GM18502 (cell line): ENCODE data around the gene RNF183.
"Not testable (repeated sequence)": the region's sequence is repeated elsewhere in the genome, so short reads cannot be mapped to it uniquely, and the experiment has no call there.

Source experiments
- ATAC-seq: cut with Tn5 transposase; IDR thresholded peaks from one replicate; pipeline ENCODE4 v1.9.1; 2021; ENCODE audit warnings: mild to moderate bottlenecking; ENCODE audit not compliant: unreplicated experiment, poor library complexity

RNF183 gene

DNA sequence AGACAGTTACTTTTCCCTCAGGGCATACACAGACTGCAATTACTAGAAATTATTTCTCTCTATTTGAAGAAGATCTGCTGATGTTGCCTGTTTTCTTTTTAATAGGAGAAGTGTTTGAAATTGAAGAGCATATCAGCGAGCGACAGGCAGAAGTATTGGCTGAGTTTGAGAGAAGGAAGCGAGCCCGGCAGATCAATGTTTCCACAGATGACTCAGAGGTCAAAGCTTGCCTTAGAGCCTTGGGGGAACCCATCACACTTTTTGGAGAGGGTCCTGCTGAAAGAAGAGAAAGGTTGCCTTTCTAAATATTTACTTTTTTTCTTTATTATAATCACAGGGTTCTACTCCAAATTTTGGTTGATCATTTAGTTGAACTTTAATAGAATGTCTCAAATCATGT, 24.3 kb downstream of the RNF183 start:
- no peak for ATAC-seq

DNA sequence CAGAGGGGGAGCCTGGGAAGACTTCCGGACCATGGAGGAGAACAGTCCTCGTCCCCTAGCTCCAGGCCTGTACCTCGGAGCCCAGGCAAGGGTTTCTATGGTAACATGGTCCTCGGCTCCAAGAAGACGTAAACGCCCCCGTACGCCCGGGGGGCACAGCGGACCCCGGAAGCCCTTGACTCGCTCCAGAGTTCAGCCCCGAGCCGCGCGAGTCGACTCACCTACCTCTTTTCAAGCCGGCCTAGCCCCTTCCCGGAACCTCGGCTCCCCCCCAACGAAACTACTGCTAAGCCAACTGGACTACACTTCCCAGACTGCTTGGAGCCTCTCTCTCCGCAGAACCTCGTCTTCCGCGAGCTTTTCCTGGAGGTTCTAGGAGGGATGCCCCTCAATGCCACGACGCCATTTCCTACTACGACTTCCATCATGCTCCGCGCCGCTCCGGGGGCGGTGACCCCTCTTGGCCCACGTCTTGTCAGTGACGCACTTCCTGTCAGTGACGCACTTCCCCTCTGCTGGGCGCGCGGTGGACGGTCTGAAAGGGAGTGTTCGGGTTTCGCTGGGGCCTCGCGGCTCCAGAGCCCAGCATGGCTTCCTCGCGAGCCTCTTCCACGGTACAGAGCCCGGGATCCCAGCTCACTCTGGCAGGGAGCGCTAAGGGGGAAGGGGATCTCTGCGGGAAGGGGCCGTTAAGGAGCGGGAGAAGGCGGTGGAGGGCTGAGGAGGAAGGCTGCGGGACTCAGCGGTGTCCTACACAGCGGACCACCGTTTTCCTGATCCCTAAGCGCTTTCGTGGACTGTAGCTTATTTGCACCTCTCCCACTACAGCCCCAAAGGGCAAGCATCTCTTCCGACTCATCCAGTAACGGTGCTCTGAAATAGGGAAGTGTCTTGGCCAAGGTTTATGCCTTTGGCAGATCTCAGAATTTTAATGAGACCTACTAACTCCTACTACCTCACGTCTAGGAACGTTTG, 27.7 kb downstream of the RNF183 start, which contains the start of the genes CDC26 and PRPF4:
Gene CDC26, minus strand, starts transcription at position 416 of the 975 bp plus-strand sequence. CDS start 3,065 bp downstream, outside the sequence.
Gene PRPF4, plus strand, starts transcription at position 502 of the 975 bp plus-strand sequence. Its CDS starts 86 bp downstream, at position 588.
- ATAC-seq = peak; percentile 97

DNA sequence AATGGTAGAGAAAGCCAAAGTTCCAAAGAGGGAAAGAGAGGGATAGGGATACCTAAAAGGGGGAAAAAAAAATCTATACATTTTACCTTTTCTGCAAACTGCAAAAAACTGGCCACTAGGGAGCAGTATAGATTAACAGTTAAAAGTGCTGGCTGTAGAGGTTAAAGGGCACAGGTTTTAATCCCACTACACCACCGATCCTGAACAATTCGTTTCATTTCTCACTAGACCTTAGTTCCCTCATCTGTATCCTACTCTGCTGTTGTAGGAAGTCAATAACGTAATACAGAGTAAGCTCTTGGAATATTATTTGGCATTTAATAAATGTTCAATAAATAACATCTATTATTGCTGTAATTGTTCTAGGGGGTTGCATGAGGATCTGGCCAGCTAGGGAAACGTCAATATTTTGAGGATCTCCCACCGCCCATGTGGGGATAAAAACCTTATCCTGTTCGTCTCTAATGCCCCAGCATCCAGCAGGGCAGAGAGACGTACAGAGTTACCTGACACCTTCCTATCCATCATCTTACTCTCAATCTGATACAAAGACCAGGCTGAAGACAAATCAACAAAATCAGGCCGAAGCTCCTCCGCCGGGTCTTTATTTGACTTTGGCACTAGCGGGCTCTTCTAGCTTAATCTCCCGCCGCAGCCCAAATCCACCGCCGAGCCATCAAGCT, 28.6 kb downstream of the RNF183 start:
- ATAC-seq = peak; percentile 26

DNA sequence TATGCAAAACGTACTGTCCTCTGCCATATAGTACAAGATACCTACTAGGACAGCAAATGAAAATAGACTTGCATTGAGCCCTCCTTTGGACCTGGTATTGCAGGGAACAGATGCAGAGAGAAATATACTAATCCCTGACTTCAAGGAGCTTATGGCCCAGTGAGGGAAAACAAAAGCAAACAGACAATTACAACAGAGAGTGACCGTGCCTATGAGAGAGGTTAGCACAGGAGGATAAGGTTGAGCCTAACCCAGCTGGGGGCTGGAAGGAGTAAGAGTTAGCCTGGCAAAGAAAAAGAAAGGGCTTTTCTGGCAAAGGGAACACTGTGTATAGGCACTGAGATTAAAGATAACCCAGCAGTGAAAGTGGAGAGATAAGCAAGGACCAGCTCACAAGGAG, 33.3 kb downstream of the RNF183 start:
- ATAC-seq = no peak

DNA sequence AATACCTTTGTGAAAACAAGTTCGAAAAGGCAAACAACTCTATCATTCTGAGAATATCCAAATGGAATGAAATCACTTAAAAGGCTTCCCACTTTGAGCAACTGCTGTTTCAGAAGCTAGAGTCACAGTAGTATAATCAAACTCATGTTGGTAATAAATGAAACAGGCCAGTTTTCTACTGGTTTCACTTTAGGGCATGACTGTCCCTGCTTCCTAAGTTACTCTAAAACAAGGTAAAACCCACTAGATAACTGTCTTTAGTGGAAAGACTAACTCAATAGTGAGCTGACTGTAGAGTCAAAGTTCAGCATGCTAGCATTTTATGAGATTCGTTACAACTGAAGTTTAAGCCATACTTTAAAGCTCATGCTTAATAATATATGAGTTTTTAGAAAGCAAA, 33.8 kb downstream of the RNF183 start:
- ATAC-seq = no peak

DNA sequence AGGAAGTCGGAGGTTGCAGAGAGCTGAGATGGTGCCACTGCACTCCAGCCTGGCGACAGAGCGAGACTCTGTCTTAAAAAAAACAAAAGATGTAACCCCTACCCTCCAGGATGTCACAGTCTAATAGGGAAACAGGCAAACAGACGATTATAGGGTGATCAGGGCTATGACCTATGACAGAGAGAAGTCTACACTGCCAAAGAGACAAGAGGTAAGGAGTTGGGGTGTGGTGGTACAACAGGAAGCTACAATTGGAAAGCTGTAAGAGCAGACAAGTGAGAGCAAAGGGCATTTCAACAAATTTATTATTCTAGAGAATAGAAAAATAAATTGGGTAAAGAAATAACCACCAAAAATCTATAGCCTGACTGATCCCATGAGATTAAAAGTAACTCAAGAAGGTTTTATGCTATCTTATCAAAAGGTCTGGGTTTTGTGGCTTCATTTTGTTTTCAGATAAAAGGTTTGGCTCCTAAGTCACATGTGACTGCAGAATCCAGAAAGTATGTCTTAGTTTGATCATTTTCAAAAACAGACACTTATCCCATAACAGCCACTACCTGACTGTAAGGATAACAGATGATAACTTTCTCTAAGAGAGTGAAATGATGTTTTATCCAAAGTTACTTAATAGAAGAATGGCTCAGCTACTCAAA, 35.1 kb downstream of the RNF183 start:
- no peak for ATAC-seq

DNA sequence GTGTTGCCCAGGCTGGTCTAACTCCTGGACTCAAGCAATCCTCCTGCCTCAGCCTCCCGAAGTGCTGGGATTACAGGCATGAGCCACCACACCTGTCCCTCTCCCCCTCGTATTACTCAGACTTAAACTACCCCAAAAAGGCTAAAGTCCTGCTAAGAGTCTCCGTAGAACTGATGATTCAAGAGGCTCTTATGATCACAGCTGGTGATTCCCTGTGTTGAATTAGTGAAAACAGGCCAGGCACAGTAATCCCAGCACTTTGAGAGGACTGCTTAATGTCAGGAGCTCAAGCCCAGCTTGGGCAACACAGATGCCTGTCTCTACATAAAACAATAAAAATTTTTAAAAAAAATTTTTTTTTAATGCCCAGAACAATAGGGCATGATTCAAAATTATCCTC, 37.0 kb downstream of the RNF183 start:
- ATAC-seq = no peak

DNA sequence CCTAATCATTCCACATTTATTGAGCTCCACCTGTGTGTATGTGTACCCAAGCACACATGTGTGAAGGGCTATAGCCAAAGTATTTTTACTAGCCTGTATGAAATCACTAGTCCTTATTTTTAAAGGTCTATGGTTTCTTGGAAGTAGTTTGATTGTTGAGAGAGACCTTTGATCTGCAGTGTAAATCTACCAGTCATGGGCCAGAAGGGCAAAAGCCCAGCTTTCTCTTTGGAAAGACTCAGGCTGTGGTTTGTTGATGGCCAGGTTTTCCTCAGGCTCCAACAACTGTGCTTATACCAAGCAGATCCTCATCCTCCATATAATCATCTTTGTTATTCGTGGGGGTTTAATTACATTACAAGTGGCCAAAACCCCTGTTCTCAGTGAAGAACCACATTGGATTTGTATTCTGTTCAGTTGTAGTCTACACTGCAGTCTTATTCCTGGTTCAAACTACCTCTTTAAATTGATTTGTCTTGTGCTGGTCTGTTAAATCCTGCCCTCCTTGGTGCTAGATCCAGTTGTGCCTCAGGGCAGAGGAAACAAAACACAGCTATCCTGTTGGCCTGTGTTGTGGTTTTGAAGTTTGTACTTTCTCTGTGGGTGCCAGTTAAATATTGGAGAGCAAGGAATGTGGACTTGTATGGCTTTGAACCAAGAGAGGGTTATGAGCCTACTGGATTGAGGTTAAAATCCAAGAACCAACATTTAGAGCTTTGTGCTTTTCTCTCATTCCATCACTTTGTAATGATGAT, 41.1 kb downstream of the RNF183 start:
- ATAC-seq = no peak

DNA sequence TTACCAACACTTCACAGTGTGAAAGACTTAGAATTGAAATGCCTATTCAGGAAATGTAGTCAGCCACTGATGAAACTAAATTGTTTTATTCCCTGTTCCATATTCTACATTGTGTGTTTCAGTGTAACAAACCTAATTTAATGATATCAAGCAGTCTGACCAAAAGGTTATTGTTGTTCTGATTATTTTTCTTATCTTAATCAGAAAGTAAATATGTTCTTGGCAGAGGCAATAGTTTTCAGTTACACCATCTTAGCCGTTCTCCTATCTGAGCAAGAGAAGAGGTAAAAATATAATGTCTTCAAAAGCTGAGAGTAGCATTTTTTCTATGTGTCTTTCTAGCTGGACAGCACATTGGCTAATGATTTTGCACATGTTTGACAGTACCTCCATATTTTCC, 44.9 kb downstream of the RNF183 start:
- ATAC-seq = no peak

DNA sequence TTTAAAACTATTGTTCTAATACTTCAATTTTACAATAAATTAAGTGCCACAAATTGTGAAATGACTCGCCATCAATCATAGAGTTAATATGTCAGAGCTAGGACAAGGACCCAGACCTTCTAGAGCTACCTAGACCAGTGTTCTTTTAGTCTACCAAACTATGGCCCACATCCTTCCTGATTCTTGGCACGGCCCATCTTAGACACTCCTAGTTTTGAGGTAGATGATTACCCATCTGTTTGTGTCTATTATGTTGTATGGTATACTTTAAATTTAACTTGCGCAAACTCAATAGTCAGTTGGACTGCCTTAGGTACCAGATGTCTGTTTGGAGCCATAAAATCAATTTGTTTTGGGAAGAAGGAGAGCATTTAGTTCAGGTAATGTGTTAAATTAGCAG, 45.3 kb downstream of the RNF183 start:
- ATAC-seq = no peak

DNA sequence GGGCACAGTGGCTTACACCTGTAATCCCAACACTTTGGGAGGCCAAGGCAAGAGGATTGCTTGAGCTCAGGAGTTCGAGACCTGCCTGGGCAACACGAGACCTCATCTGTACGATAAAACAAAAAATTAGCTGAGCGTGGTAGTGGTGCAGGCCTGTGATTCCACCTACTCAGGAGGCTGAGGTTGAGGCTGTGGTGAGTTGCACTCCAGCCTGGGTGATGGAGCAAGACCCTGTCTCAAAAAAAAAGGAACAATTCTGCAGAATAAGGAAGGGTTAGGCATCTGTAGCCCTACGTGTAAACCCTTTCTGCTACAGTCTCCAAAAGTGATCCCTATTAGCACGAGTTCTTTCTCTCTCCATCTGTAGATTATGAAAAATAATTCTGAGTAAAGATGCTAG, 47.7 kb downstream of the RNF183 start:
- ATAC-seq = no peak

DNA sequence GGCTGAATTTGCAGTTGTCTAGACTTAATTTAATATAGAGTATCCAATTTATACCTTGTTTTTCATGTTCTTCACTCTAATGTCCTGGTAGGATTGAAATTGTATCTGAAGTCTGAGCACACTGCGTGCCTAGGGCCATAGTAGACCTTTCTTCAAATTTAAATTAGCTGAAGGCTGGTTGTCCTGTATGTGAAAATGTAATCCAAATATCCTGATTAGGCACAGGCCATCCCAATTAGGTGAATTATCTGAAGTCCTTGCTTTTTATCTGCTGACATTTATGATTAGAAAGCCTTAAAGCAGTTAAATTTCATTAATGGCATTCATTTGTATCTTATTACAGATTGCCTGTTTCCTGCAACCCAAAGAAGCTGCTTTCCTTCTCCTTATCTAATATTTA, 48.2 kb downstream of the RNF183 start:
- no peak for ATAC-seq

DNA sequence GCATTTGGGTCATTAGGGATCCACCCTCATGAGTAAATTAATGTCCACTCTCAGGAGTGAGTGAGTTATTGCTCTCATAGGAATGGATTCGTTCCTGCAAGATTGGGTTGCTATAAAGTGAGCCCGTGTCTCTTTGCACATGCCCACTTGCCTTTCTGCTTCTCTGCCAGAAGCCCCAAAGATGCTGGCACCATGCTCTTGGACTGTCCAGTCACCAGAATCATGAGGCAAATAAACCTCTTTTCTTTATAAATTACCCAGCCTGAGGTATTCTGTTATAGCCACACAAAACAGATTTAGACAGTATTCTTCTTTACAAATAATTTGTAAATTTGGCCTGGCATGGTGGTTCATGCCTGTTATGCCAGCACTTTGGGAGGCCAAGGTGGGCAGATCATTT, 52.4 kb downstream of the RNF183 start:
- ATAC-seq = no peak

DNA sequence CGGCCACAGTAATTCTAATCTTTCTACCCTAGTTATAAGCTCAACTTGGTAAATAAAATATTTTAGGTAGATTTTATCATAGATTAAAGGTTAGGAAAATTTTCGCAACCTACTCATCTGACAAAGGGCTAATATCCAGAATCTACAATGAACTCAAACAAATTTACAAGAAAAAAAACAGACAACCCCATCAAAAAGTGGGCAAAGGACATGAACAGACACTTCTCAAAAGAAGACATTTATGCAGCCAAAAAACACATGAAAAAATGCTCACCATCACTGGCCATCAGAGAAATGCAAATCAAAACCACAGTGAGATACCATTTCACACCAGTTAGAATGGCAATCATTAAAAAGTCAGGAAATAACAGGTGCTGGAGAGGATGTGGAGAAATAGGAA, 53.5 kb downstream of the RNF183 start:
- not testable (repeated sequence) for ATAC-seq

DNA sequence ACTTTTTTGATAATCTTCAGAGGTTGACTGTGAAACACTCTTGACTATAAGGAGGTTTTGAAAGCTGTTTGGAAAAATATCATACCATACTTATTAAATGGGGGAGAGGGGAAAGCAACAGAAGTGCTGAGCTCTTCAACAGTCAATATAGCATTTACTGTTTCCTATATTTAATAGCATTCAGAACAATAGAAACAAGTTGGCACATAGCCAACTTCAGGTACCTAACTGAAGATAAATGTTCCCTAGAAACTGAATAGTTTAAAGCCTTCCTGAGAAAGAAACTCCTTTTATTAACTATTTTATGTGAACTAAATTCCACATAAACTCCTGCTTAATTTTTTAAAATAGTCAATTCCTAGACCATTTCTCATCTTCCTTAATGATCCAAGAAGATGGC, 55.5 kb downstream of the RNF183 start:
- no peak for ATAC-seq
